A549 (cell line): ENCODE data around the gene TSHZ2. TPM values are rescaled to one million over a fixed set of nuclear protein-coding genes. Genes with fewer than 3 reads are reported as not detected.

ENCODE experiments used
- ATAC-seq, 2 experiments: fragments of 200-7000 bp in 1 of 2; fragments of >200 bp in 1 of 2; cut with Nextera tagmentation in 1 of 2; cut with Tn5 transposase in 1 of 2; 3 replicates each; pipeline versions ENCODE4 v1.8.0 to v1.9.1; 2018 to 2020; ENCODE audit warnings: mild to moderate bottlenecking in 1 of 2, moderate library complexity in 1 of 2
- CTCF ChIA-PET: fragments of 300-600 bp; sonication (Branson Sonifier 250); formaldehyde crosslinking; extraction: SDS; loops from one replicate; lab custom pipeline; 2021; ENCODE audit warnings: antibody characterized with exemption, inconsistent platforms; lab: Yijun Ruan, JAX
- POLR2A ChIA-PET: fragments of 350-600 bp; formaldehyde crosslinking; extraction: SDS; loops from one replicate; lab custom pipeline; 2021; ENCODE audit warnings: antibody characterized with exemption, inconsistent platforms; lab: Yijun Ruan, JAX
- DNase-seq, 2 experiments: peaks; one replicate each; pipeline versions ENCODE4 v3.0.0 to v3.0.0-alpha.2; 2011 to 2016; ENCODE audit warnings: low read depth in 1 of 2, low spot score in 1 of 2
- FAIRE-seq: peaks from 2 replicates; lab custom pipeline; 2011; peaks lifted over from hg19 to GRCh38; lab: Jason Lieb, UNC
- H3K27ac ChIP-seq, 2 experiments: fragments of >200 bp; sonication (Bioruptor Twin); formaldehyde crosslinking; 3 replicates each; pipeline ENCODE4 v1.5.1; 2016 to 2017
- H3K4me1 ChIP-seq: fragments of >200 bp; sonication (Bioruptor Twin); formaldehyde crosslinking; 3 replicates; pipeline ENCODE4 v1.6.1; 2016
- H3K4me2 ChIP-seq: fragments of >200 bp; sonication (Bioruptor Twin); formaldehyde crosslinking; 3 replicates; pipeline ENCODE4 v1.6.1; 2016
- H3K4me3 ChIP-seq: fragments of >200 bp; sonication (Bioruptor Twin); formaldehyde crosslinking; 3 replicates; pipeline ENCODE4 v1.5.1; 2016
- H3K9me3 ChIP-seq: fragments of >200 bp; sonication (Bioruptor Twin); formaldehyde crosslinking; 3 replicates; pipeline ENCODE4 v1.6.1; 2016
- BHLHE40 ChIP-seq: IDR thresholded peaks from 2 replicates; pipeline ENCODE4 v1.6.1; 2012; ENCODE audit warnings: low read depth, low read length, inconsistent platforms
- CBX8 ChIP-seq: fragments of 200-600 bp; sonication (generic); IDR thresholded peaks from 2 replicates; pipeline ENCODE4 v1.6.1; 2016
- HES2 ChIP-seq: fragments of >200 bp; sonication (Bioruptor Twin); formaldehyde crosslinking; IDR thresholded peaks from 2 replicates; pipeline ENCODE4 v1.6.1; 2016
- HMGXB4 ChIP-seq: fragments of 250-450 bp; sonication (Bioruptor Pico); IDR thresholded peaks from 2 replicates; pipeline ENCODE4 v1.5.0; 2021; ENCODE audit warnings: mild to moderate bottlenecking, moderate library complexity, borderline replicate concordance
- JUNB ChIP-seq: fragments of >200 bp; sonication (Bioruptor Twin); formaldehyde crosslinking; IDR thresholded peaks from 2 replicates; pipeline ENCODE4 v1.6.1; 2016
- NPAS2 ChIP-seq: fragments of 250-450 bp; sonication (Bioruptor Pico); IDR thresholded peaks from 2 replicates; pipeline ENCODE4 v1.8.0; 2022; ENCODE audit warnings: mild to moderate bottlenecking, moderate library complexity, borderline replicate concordance
- PHF8 ChIP-seq: fragments of 200-600 bp; sonication (generic); IDR thresholded peaks from 2 replicates; pipeline ENCODE4 v1.6.1; 2016; ENCODE audit warnings: low read depth, mild to moderate bottlenecking, antibody characterized with exemption, moderate library complexity, borderline replicate concordance
- USF2 ChIP-seq: fragments of 450-650 bp; IDR thresholded peaks from 2 replicates; pipeline ENCODE4 v1.6.1; 2014; ENCODE audit warnings: antibody characterized with exemption
- ZFP36 ChIP-seq: fragments of 450-650 bp; IDR thresholded peaks from 2 replicates; pipeline ENCODE4 v1.6.1; 2014; ENCODE audit warnings: borderline replicate concordance; ENCODE audit not compliant: partially characterized antibody
- WGBS: methylation state at CpG from one replicate; pipeline ENCODE4 v1.1.6; 2017; ENCODE audit errors: missing lambda C conversion rate; 5-methylcytosine and 5-hydroxymethylcytosine counted together
- polyA plus RNA-seq, 4 experiments: library from polyadenylated mRNA; depleted of rRNA in 3 of 4; stranded (reverse); fragments of >200 nt; fragmentation: RNase III in 1 of 4; extraction: RNeasy Plus Mini Kit Qiagen cat#74134 plus additional on column Dnase treatment in 1 of 4; gene quantifications; 2 replicates in 3 of 4; 3 replicates in 1 of 4; pipeline ENCODE4 v1.2.3, GENCODE V29; 2011 to 2017

The TSHZ2 gene
- polyA plus RNA-seq, 2 of the 4 experiments (the other 2 are of a cell fraction): not detected

- ChIA-PET POLR2A (no interaction called here), CTCF (no interaction called here)
- Histone ChIP-seq H3K4me1 (no peaks in the 10 kb centered on the region), H3K4me3 (no peak overlapping the region), H3K27ac (no peak overlapping the region), H3K9me3 (no peaks in the 10 kb centered on the region), H3K4me2 (no peak overlapping the region)
- no peak for ATAC-seq
- no peak for FAIRE-seq
- DNase-seq: no peak
- no peak for TF ChIP-seq PHF8
- no peak for TF ChIP-seq JUNB
These were observed 164.3 kb downstream of the TSHZ2 start for GRCh38 chr20:53136473-53136872.

GRCh38 chr20:53138454-53139262 is 166.5 kb downstream of the TSHZ2 start:
- Histone ChIP-seq H3K4me3 (no peak overlapping the region), H3K4me1 (no peaks in the 10 kb centered on the region), H3K27ac (no peak overlapping the region), H3K4me2 (no peak overlapping the region), H3K9me3 (no peaks in the 10 kb centered on the region)
- WGBS: 4% methylated on average over 3 of the region's 3 CpGs
- CTCF ChIA-PET: interaction anchor here (1.2 to 2.0 kb wide), 2 partner anchors 11 to 13 kb away, joined by 3 to 4 read pairs; no protein-coding TSS in a partner anchor
- no peak for DNase-seq
- TF ChIP-seq BHLHE40 (no peak), CBX8 (no peak)
- FAIRE-seq: no peak
- ATAC-seq: no peak
- POLR2A ChIA-PET: no interaction called here

GRCh38 chr20:53141201-53142050 is 169.3 kb downstream of the TSHZ2 start:
- CTCF ChIA-PET: no interaction called here
- Histone ChIP-seq H3K4me2 (no peak overlapping the region), H3K4me3 (no peak overlapping the region), H3K4me1 (no peaks in the 10 kb centered on the region), H3K27ac (no peak overlapping the region), H3K9me3 (no peaks in the 10 kb centered on the region)
- TF ChIP-seq ZFP36 (no peak), HES2 (no peak), NPAS2 (no peak)
- FAIRE-seq (no peak), DNase-seq (no peak), ATAC-seq (no peak)
- WGBS: 35% methylated on average over 11 of the region's 11 CpGs
- POLR2A ChIA-PET: no interaction called here

- no peaks in the 10 kb centered on the region for H3K9me3 ChIP-seq
- POLR2A ChIA-PET: no interaction called here
- TF ChIP-seq USF2 (peak; percentile 85), HMGXB4 (CRISPR knock-in tag) (no peak)
- FAIRE-seq (no peak), DNase-seq (peak in 1 of 2 experiments; percentile 21), ATAC-seq (no peak)
- no peak overlapping the region for H3K4me2 ChIP-seq
- H3K4me3 ChIP-seq: no peak overlapping the region
- 62% methylated on average over 13 of the region's 13 CpGs for WGBS
- no peak overlapping the region for H3K27ac ChIP-seq
- H3K4me1 ChIP-seq: no peaks in the 10 kb centered on the region
- CTCF ChIA-PET: no interaction called here
These were observed 170.3 kb downstream of the TSHZ2 start for GRCh38 chr20:53142225-53143127.
